HepG2 (cell line): ENCODE measurements around the gene GPS1. TPM values are rescaled to one million over a fixed set of nuclear protein-coding genes. Genes with fewer than 3 reads are reported as not detected.
A peak's percentile ranks its signal among the peaks of the same experiment; 100 is the strongest.

Experiments used
- AHR ChIP-seq: IDR thresholded peaks from 2 replicates; pipeline ENCODE4 v1.6.1; 2018; ENCODE audit warnings: missing genetic modification reagents, missing compliant biosample characterization
- ATF2 ChIP-seq: sonication (generic); formaldehyde crosslinking; IDR thresholded peaks from 2 replicates; pipeline ENCODE4 v1.4.0; 2020; ENCODE audit warnings: missing genetic modification reagents
- DNMT1 ChIP-seq: sonication (generic); formaldehyde crosslinking; IDR thresholded peaks from 2 replicates; pipeline ENCODE4 v1.5.1; 2020; ENCODE audit warnings: mild to moderate bottlenecking, missing genetic modification reagents
- ELF3 ChIP-seq: IDR thresholded peaks from 2 replicates; pipeline ENCODE4 v1.6.1; 2016; ENCODE audit warnings: missing genetic modification reagents, missing compliant biosample characterization
- FOXA1 ChIP-seq, 2 experiments: fragments of 450-650 bp in 1 of 2; sonication (generic) in 1 of 2; formaldehyde crosslinking in 1 of 2; IDR thresholded peaks; 2 replicates each; pipeline versions ENCODE4 v1.4.0 to v1.6.1; 2016 to 2020; ENCODE audit warnings: missing genetic modification reagents in 1 of 2
- FOXK2 ChIP-seq: fragments of 450-650 bp; IDR thresholded peaks from 2 replicates; pipeline ENCODE4 v1.6.1; 2016
- HNF1A ChIP-seq, 2 experiments: sonication (generic) in 1 of 2; formaldehyde crosslinking in 1 of 2; IDR thresholded peaks; 2 replicates each; pipeline versions ENCODE4 v1.4.0 to v1.6.1; 2016 to 2020; ENCODE audit warnings: borderline replicate concordance in 1 of 2, low read depth in 1 of 2, mild to moderate bottlenecking in 1 of 2, missing genetic modification reagents in 1 of 2
- HNRNPLL ChIP-seq: fragments of 200-400 bp; formaldehyde crosslinking; IDR thresholded peaks from 2 replicates; pipeline ENCODE4 v1.6.1; 2017; ENCODE audit warnings: mild to moderate bottlenecking, low read depth, low read length; ENCODE audit not compliant: poor library complexity, severe bottlenecking
- IKZF1 ChIP-seq: fragments of 450-650 bp; IDR thresholded peaks from 2 replicates; pipeline ENCODE4 v1.7.1; 2016
- SMC3 ChIP-seq: IDR thresholded peaks from 2 replicates; pipeline ENCODE4 v1.6.1; 2011; ENCODE audit warnings: low read length, improper control_type of control experiment
- SYNCRIP ChIP-seq: fragments of 200-400 bp; formaldehyde crosslinking; IDR thresholded peaks from 2 replicates; pipeline ENCODE4 v1.6.1; 2018; ENCODE audit warnings: mild to moderate bottlenecking, low read depth, low read length; ENCODE audit not compliant: insufficient read depth
- ZBTB1 ChIP-seq: sonication (generic); formaldehyde crosslinking; IDR thresholded peaks from 2 replicates; pipeline ENCODE4 v1.4.0; 2020; ENCODE audit warnings: missing genetic modification reagents, borderline replicate concordance
- ZBTB20 ChIP-seq: sonication (generic); formaldehyde crosslinking; IDR thresholded peaks from 2 replicates; pipeline ENCODE4 v1.8.1; 2023; ENCODE audit warnings: missing genetic modification reagents, low read depth, mild to moderate bottlenecking, borderline replicate concordance
- ZC3H13 ChIP-seq: sonication (generic); formaldehyde crosslinking; IDR thresholded peaks from 2 replicates; pipeline ENCODE4 v1.8.1; 2023; ENCODE audit warnings: mild to moderate bottlenecking, missing genetic modification reagents, moderate library complexity
- ZMYM2 ChIP-seq: sonication (generic); formaldehyde crosslinking; IDR thresholded peaks from 2 replicates; pipeline ENCODE4 v1.8.0; 2022; ENCODE audit warnings: mild to moderate bottlenecking, missing genetic modification reagents
- ZNF101 ChIP-seq: sonication (generic); formaldehyde crosslinking; IDR thresholded peaks from 2 replicates; pipeline ENCODE4 v1.4.0; 2020; ENCODE audit warnings: mild to moderate bottlenecking, low read depth, missing genetic modification reagents, borderline replicate concordance
- ZNF496 ChIP-seq: sonication (generic); formaldehyde crosslinking; IDR thresholded peaks from 2 replicates; pipeline ENCODE4 v1.8.1; 2023; ENCODE audit warnings: mild to moderate bottlenecking, moderate library complexity, missing genetic modification reagents; ENCODE audit not compliant: insufficient replicate concordance
- ZNF546 ChIP-seq: sonication (generic); formaldehyde crosslinking; conservative IDR thresholded peaks from 2 replicates; pipeline ENCODE4 v1.8.1; 2023; ENCODE audit warnings: mild to moderate bottlenecking, missing genetic modification reagents
- ZNF557 ChIP-seq: sonication (generic); formaldehyde crosslinking; IDR thresholded peaks from 2 replicates; pipeline ENCODE4 v1.4.0; 2020; ENCODE audit warnings: missing genetic modification reagents
- ZNF703 ChIP-seq: sonication (generic); formaldehyde crosslinking; IDR thresholded peaks from 2 replicates; pipeline ENCODE4 v1.5.1; 2020; ENCODE audit warnings: missing genetic modification reagents, mild to moderate bottlenecking, moderate library complexity, borderline replicate concordance
- ZNF724P ChIP-seq: sonication (generic); formaldehyde crosslinking; IDR thresholded peaks from 2 replicates; pipeline ENCODE4 v1.8.0; 2022; ENCODE audit warnings: missing genetic modification reagents, borderline replicate concordance
- ZNF83 ChIP-seq: sonication (generic); formaldehyde crosslinking; IDR thresholded peaks from 2 replicates; pipeline ENCODE4 v1.4.0; 2020; ENCODE audit warnings: missing genetic modification reagents, mild to moderate bottlenecking, borderline replicate concordance
- ZNF879 ChIP-seq: sonication (generic); formaldehyde crosslinking; IDR thresholded peaks from 2 replicates; pipeline ENCODE4 v1.8.1; 2023; ENCODE audit warnings: missing genetic modification reagents
- ZSCAN25 ChIP-seq: sonication (generic); formaldehyde crosslinking; IDR thresholded peaks from 2 replicates; pipeline ENCODE4 v1.8.0; 2022; ENCODE audit warnings: mild to moderate bottlenecking, missing genetic modification reagents
- polyA plus RNA-seq, 8 experiments: library from polyadenylated mRNA; depleted of rRNA in 3 of 8; stranded (reverse) in 7 of 8; unstranded in 1 of 8; fragments of >200 nt; fragmentation: Illumina TruSeq in 4 of 8; extraction: Trizol in 4 of 8; gene quantifications; 2 replicates each; pipeline versions ENCODE4 v1.2.1 to v1.2.3, GENCODE V29; 2011 to 2016; ENCODE audit warnings: low read depth in 4 of 8, missing spikeins in 1 of 8, mixed read lengths in 1 of 8; ENCODE audit not compliant: insufficient read depth in 1 of 8
- total RNA-seq, 5 experiments: library from RNA; depleted of rRNA; stranded (reverse); fragments of >200 nt; fragmentation: Illumina TruSeq; extraction: Trizol; gene quantifications; 2 replicates each; pipeline ENCODE4 v1.2.3, GENCODE V29; 2016; ENCODE audit warnings: low read depth in 1 of 5

GPS1 gene
- total and polyA plus RNA-seq, 2 of the 13 experiments (the other 11 are each of a cell fraction or from before 2014, with no cell fraction given) = 124 to 128 TPM

GRCh38 chr17:82056729-82057621 is 5.3 kb downstream of the GPS1 start (continued):
- TF ChIP-seq ZNF496 (CRISPR knock-in tag) (no peak), ZNF703 (CRISPR knock-in tag) (no peak; the same call in 1 of the 2 replicates), ZNF546 (peak; percentile 89; the same call in 1 of the 2 replicates), AHR (CRISPR knock-in tag) (0 out of 2 replicates have a peak, but pooled peaks have one; percentile 64), ZSCAN25 (peak; percentile 75; the same call in 1 of the 2 replicates), ZNF83 (CRISPR knock-in tag) (peak; percentile 63; the same call in 1 of the 2 replicates), ELF3 (CRISPR knock-in tag) (peak; percentile 67), ZBTB20 (CRISPR knock-in tag) (no peak; the same call in 1 of the 2 replicates), FOXA1 (IDR thresholded peaks at IDR 0.05) (no peak), FOXA1 (CRISPR knock-in tag; IDR thresholded peaks at IDR 0.05) (peak; percentile 42), ZNF879 (CRISPR knock-in tag) (0 out of 2 replicates have a peak, but pooled peaks have one; percentile 4), ZNF557 (CRISPR knock-in tag) (no peak), IKZF1 (no peak), DNMT1 (no peak), ZNF724P (CRISPR knock-in tag) (no peak), HNF1A (IDR thresholded peaks at IDR 0.05; ENCODE audit: low read depth) (no peak), HNF1A (CRISPR knock-in tag; IDR thresholded peaks at IDR 0.05; ENCODE audit: borderline replicate concordance) (no peak), FOXK2 (no peak), ATF2 (CRISPR knock-in tag) (peak; percentile 68), SYNCRIP (no peak), ZNF101 (CRISPR knock-in tag) (no peak; the same call in 1 of the 2 replicates), ZC3H13 (CRISPR knock-in tag) (peak; percentile 87), ZBTB1 (CRISPR knock-in tag) (0 out of 2 replicates have a peak, but pooled peaks have one; percentile 24), ZMYM2 (CRISPR knock-in tag) (no peak), SMC3 (no peak), HNRNPLL (no peak)
